Stimulated activated CD8-positive, alpha-beta memory T cell treated with anti-CD3 and anti-CD28 coated beads, Interleukin-12 subunit alpha, Interleukin-12 subunit beta, amount 100 ng/mL, for 1 hour (primary cell): ENCODE data around the gene IPO11.

Experiments used
- DNase-seq: peaks from one replicate; pipeline ENCODE4 v3.0.0-alpha.2; 2020; ENCODE audit warnings: low read depth

Gene IPO11

GRCh38 chr5:62412549-62413329 lies at the start of gene IPO11:
Gene IPO11, plus strand, starts transcription at chr5:62412763. Its CDS starts 24,517 bp downstream, at chr5:62437280.
- DNase-seq: peak; percentile 99

GRCh38 chr5:62369039-62369438 lies 43.5 kb upstream of the IPO11 start:
- DNase-seq: no peak

- DNase-seq: no peak
Measured at GRCh38 chr5:62371409-62371808, 41.2 kb upstream of the IPO11 start.

GRCh38 chr5:62372600-62372999 lies 40.0 kb upstream of the IPO11 start:
- no peak for DNase-seq

- DNase-seq: no peak
Measured at GRCh38 chr5:62373382-62373781, 39.2 kb upstream of the IPO11 start.

- DNase-seq: no peak
Measured at GRCh38 chr5:62374090-62374489, 38.5 kb upstream of the IPO11 start.

- DNase-seq: no peak
Measured at GRCh38 chr5:62375627-62376026, 36.9 kb upstream of the IPO11 start.

GRCh38 chr5:62376064-62376463 lies 36.5 kb upstream of the IPO11 start:
- DNase-seq: no peak

GRCh38 chr5:62385131-62385530 lies 27.4 kb upstream of the IPO11 start:
- no peak for DNase-seq

- no peak for DNase-seq
Measured at GRCh38 chr5:62385816-62386400, 26.7 kb upstream of the IPO11 start.

GRCh38 chr5:62386824-62387223 lies 25.7 kb upstream of the IPO11 start:
- no peak for DNase-seq

- no peak for DNase-seq
Measured at GRCh38 chr5:62395210-62395950, 17.2 kb upstream of the IPO11 start.

- DNase-seq: peak; percentile 84
Measured at GRCh38 chr5:62403411-62404250, 8.9 kb upstream of the IPO11 start, which contains the start of gene DIMT1. Gene DIMT1, minus strand, starts transcription at chr5:62403905. Its CDS starts 133 bp downstream, at chr5:62403772.

- DNase-seq: no peak
Measured at GRCh38 chr5:62413711-62414110, 1.1 kb downstream of the IPO11 start.

GRCh38 chr5:62418462-62419076 lies 6.0 kb downstream of the IPO11 start:
- no peak for DNase-seq

GRCh38 chr5:62419609-62420008 lies 7.0 kb downstream of the IPO11 start:
- DNase-seq: no peak

GRCh38 chr5:62421414-62421813 lies 8.9 kb downstream of the IPO11 start:
- DNase-seq: no peak

- DNase-seq: no peak
Measured at GRCh38 chr5:62424763-62425162, 12.2 kb downstream of the IPO11 start.

- no peak for DNase-seq
Measured at GRCh38 chr5:62431735-62432620, 19.4 kb downstream of the IPO11 start.

GRCh38 chr5:62432621-62433064 lies 20.1 kb downstream of the IPO11 start:
- no peak for DNase-seq
